WERI-Rb-1 (cell line): ENCODE data around the gene PAQR6.

Experiments used
- DNase-seq: peaks from one replicate; pipeline ENCODE4 v3.0.0-alpha.2; 2020
- H3K27ac ChIP-seq: fragments of 250-450 bp; sonication (Bioruptor Pico); 2 replicates; pipeline ENCODE4 v1.5.1; 2020; ENCODE audit warnings: mild to moderate bottlenecking, moderate library complexity
- H3K27me3 ChIP-seq: fragments of 250-450 bp; sonication (Bioruptor Pico); 2 replicates; pipeline ENCODE4 v1.5.1; 2021; ENCODE audit warnings: mild to moderate bottlenecking, low read depth, moderate library complexity; ENCODE audit not compliant: insufficient read depth, severe bottlenecking
- H3K36me3 ChIP-seq: fragments of 250-450 bp; sonication (Bioruptor Pico); 2 replicates; pipeline ENCODE4 v1.5.1; 2020; ENCODE audit warnings: mild to moderate bottlenecking, moderate library complexity
- H3K4me3 ChIP-seq: 2 replicates; pipeline ENCODE4 v1.5.1; 2011; ENCODE audit warnings: low read depth, mild to moderate bottlenecking, control low read depth, low read length
- H3K9me3 ChIP-seq: fragments of 250-450 bp; sonication (Bioruptor Pico); 2 replicates; pipeline ENCODE4 v1.5.1; 2021; ENCODE audit warnings: mild to moderate bottlenecking, moderate library complexity; ENCODE audit not compliant: severe bottlenecking
- CTCF ChIP-seq: IDR thresholded peaks from 2 replicates; pipeline ENCODE4 v1.5.1; 2011; ENCODE audit warnings: low read depth, mild to moderate bottlenecking, control low read depth, inconsistent platforms, low read length

The PAQR6 gene

GRCh38 chr1:156276532-156276931 is 28.7 kb upstream of the PAQR6 start:
- H3K27ac ChIP-seq: no peak overlapping the region
- H3K4me3 ChIP-seq: no peak overlapping the region
- H3K9me3 ChIP-seq: no peaks in the 10 kb centered on the region
- no peak for TF ChIP-seq CTCF
- H3K27me3 ChIP-seq: no peaks in the 10 kb centered on the region
- H3K36me3 ChIP-seq: peaks cover 94% of the 10 kb centered on the region
- DNase-seq: no peak

DNA sequence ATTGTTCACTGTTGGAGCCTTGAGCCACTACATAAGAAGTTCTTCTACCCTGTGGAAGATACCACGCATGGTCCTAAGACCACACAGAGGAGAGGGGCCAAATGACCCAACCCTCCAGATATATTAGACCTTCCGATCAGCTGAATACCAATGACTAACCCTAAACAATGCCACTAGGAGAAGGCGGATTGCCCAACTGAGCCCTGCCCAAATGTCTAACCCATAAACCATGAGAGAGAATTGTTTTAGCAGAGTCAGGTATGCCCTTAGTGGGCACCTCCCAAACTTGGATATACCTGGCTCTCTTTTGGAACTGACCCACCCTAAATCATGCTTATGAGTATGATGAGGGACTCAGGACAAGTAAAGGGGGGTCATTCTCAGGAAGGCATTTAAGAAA is 22.5 kb upstream of the PAQR6 start:
- Histone ChIP-seq H3K27ac (no peak overlapping the region), H3K4me3 (no peak overlapping the region), H3K27me3 (no peaks in the 10 kb centered on the region), H3K9me3 (no peaks in the 10 kb centered on the region), H3K36me3 (peaks cover 96% of the 10 kb centered on the region)
- no peak for DNase-seq
- TF ChIP-seq CTCF: no peak

DNA sequence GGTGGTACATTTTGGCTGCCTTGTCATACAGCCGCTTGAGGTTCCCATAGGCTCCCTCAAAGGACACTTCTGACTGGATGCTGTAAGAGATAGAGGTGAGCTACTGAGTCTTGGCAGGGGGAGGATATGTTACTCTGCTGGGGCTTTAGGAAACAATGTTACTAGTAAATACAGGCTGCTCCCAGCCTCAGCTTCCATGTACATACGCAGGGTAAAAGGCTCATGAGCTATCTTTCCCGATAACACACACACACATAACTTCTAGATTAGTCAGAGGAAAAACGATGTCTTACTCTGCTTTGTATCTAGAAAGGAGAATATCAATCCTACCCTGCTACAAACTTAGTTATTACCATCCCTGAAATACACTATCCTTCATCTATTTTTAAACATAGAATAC is 20.5 kb upstream of the PAQR6 start:
- no peak overlapping the region for H3K27ac ChIP-seq
- H3K36me3 ChIP-seq: peaks cover 95% of the 10 kb centered on the region
- H3K4me3 ChIP-seq: no peak overlapping the region
- H3K27me3 ChIP-seq: no peaks in the 10 kb centered on the region
- H3K9me3 ChIP-seq: no peaks in the 10 kb centered on the region
- DNase-seq: no peak
- no peak for TF ChIP-seq CTCF

- Histone ChIP-seq H3K27ac (no peak overlapping the region), H3K36me3 (peaks cover 99% of the 10 kb centered on the region), H3K4me3 (no peak overlapping the region), H3K27me3 (no peaks in the 10 kb centered on the region), H3K9me3 (no peaks in the 10 kb centered on the region)
- no peak for TF ChIP-seq CTCF
- no peak for DNase-seq
These were observed 18.2 kb upstream of the PAQR6 start for GRCh38 chr1:156266051-156266450.

DNA sequence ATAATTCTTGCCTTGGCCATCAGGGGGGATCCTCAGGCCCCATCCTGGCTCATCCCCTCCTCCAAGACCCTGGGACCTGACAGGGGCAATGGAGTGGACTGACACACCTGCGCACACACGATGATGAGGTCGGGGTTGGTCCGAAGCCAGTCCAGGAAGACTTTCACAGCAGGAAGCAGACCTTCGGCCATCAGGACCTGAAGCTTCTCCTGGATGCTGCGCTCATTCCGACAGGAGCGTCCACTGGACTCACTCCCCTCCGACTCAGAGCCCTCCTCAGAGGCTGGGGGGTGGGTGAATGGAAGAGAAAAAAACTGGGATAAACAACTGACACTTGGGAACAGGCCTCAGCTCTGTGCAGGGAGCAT is 15.4 kb upstream of the PAQR6 start:
- DNase-seq: no peak
- peaks cover 99% of the 10 kb centered on the region for H3K36me3 ChIP-seq
- H3K27me3 ChIP-seq: no peaks in the 10 kb centered on the region
- no peak for TF ChIP-seq CTCF
- no peak overlapping the region for H3K27ac ChIP-seq
- H3K9me3 ChIP-seq: no peaks in the 10 kb centered on the region
- no peak overlapping the region for H3K4me3 ChIP-seq

GRCh38 chr1:156262461-156263287 is 14.8 kb upstream of the PAQR6 start:
- Histone ChIP-seq H3K27me3 (no peaks in the 10 kb centered on the region), H3K9me3 (no peaks in the 10 kb centered on the region), H3K4me3 (no peak overlapping the region), H3K27ac (no peak overlapping the region), H3K36me3 (peaks cover 99% of the 10 kb centered on the region)
- no peak for DNase-seq
- TF ChIP-seq CTCF: no peak
